NCI-H187 (cell line): ENCODE measurements around the gene ZNF583.

Source experiments
- DNase-seq, 2 experiments: peaks; one replicate each; lab custom pipeline; 2025; lab: John Stamatoyannopoulos, UW

The ZNF583 gene

DNA sequence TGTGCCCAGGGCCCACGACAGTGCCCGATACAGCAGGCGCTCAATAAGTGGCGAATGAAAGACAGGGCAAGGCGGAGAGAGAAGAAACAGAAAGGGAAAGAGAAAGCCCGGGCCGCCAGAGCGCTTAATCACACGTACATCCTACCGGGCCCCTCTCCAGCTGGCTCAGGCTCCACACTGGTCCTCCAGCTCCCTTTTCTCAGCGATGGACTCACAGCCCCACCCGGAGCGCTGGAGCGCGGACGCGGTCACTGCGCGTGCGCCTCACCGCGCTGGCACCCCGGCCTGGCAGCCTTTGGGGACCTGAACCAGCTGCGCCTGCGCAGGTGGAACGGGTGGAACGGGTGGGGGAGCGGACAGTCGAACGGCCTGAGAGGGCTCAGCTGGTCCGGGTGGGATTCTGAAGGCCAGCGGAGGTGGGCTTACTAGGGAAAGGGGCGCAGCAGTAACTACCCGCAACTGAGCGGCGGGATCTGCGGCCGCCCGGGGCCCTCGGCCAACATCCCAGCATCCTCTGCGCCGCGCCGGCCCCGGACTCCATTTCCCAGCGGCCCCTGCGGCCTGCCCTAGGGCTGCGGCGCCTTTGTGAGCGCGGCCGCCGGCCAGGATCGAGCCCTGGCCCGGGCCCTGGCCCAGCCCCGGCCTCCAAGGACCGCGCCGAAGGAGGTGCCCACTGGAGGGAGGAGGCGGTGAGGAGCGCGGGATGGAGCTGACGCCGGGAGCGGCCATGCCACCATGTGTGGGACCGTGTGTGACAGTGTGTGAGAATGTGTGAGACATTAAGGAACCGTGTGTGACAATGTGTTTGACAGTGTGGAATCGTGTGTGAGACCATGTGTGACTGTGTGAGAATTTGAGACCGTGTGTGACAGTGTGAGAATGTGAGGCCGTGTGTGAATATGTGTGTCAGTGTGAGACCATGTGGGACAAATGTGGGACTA is at the start of gene ZNF583:
Gene ZNF583 (plus strand): TSS at position 569 of the 941 bp plus-strand sequence. CDS start 2,783 bp downstream, outside the sequence.
- DNase-seq: peak; percentile 75 to 89

DNA sequence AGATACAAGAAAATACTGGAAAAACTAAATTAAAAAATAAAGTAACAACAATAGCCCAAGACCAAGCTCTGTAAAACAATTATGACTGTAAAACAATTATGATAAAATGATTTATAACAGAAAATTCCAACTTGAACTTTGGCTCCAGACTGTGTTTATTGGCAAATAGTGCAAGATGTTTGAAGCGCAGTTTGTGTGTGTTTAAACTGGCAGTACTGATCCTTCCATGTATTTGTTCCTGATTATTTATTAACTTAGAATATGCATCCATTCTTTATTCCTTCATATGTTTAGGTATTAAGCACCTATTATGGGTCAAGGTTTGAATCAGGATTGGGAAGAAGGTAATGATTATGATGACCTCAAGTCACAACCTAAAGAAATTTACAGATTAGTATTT is 48.6 kb upstream of the ZNF583 start:
- DNase-seq: no peak

DNA sequence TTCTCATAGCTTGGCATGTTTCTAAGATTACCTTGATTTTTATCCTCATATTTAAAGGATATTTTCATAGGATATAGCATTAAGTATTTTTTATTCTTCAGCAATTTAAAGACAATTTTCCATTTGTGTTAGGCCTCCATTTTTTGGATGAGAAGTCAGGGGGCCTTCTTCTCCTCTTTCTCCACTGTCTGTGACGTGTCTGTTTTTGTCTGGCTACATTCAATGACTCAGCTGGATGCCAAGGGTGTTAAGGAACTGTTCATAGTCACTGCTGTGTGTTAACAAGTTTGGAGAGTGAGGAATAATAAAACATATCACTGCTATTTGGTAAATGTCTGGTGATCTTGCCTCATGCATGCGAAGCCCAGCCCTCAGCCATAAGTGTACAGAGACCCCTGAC is 47.2 kb upstream of the ZNF583 start:
- no peak for DNase-seq

DNA sequence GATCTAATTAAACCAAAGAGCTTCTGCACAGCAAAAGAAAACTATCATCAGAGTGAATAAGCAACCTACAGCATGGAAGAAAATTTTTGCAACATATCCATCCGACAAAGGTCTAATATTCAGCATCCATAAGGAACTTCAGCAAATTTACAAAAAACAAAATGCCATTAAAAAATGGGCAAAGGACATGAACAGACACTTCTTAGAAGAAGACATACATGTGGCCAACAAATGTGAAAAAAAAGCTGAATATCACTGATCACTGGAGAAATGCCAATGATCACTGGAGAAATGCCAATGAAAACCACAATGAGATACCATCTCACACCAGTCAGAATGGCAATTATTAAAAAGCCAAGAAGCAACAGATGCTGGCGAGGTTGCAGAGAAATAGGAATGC is 43.3 kb upstream of the ZNF583 start:
- DNase-seq: no peak

DNA sequence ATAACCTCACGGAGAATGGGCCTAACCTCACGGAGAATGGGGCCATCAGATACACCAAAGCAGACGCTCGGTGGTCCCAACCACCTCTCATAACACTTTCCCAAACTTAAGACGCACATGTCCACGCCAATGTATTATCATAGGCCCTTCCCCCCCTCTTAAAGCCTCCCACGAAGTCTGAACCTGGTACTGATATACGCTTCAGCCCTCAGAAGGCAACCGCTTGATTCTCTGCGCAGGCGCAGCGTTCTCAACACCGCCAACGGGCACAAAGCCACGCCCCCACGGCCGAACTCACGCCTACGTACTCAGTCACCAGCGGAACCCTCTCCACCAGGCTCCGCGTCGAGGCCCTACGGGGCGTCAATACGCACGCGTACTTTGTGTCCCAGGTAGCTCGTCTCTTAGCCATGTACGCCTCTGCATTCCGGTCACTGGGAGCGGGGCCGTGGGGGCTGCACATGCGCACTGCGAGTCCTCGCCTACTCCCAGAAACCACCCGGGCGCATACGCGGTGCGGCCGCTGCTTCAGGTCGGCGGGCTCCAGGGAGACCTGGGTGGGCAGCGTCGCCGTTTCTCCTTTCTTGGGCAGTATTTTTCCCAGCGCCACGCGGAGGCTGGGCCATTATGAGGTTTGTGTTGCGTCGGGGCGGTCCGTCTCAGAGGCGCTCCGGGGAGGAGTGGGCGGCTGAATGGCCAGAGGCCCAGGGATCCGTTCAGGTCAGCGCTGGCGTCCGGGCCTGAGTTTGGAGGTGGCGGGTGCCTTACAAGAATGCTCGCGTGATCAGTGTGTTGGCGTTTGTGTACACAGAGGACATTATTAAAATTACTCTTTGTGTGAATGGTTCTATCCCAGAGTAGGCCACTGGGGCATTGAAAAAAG is 36.1 kb upstream of the ZNF583 start:
- DNase-seq: peak; percentile 86 to 93

DNA sequence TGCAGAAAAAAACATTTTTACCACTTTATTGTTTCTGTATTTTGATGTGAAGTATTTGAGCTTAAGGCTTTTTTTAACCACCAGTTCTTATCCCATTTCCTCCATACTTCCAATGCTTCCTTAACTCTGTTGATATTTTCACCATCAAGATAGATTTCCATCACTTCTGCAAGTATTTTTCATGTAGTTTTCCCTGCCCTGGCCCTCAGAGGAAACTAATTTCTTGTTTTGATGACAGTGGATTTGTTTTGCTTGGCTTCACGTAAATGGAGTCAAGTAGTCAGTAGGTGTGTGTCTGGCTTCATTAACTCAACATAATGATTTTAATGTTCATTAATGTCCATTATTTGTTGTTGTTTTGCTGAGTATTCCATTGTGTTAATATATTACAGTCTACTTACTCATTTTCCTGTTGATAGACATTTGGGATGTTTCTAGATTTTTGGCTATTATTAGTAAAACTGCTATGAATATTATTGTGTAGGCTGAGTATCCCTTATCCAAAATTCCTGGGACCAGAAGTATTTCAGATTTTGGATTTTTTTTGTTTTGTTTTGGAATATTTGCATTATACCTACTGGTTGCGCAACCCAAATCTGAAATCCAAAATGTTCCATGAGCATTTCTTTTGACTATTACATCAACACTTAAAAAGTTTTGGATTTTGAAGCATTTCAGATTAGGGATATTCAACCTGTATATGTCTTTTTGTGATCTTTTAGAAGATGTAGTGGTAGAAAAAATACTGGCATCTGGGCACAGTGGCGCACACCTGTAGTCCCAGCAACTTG is 34.1 kb upstream of the ZNF583 start:
- DNase-seq: no peak

DNA sequence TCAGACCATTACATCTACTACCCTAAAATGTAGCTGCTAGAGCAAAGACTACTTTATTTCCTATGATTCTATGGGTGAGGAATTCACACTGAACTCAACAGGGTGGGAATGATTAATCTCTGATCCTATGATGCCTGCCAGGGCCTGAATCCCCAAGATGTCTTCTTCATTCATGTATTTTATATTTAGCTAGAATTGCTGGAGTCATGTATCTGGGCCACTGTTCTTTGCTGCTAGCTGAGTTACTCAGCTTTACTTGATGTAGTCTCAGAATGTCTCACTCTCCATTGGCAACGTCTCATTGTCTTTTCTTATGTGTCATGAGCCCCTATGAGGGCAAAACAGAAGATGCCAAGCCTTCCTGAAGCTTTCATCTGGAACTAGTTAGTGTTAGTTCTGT is 31.9 kb upstream of the ZNF583 start:
- DNase-seq: no peak

DNA sequence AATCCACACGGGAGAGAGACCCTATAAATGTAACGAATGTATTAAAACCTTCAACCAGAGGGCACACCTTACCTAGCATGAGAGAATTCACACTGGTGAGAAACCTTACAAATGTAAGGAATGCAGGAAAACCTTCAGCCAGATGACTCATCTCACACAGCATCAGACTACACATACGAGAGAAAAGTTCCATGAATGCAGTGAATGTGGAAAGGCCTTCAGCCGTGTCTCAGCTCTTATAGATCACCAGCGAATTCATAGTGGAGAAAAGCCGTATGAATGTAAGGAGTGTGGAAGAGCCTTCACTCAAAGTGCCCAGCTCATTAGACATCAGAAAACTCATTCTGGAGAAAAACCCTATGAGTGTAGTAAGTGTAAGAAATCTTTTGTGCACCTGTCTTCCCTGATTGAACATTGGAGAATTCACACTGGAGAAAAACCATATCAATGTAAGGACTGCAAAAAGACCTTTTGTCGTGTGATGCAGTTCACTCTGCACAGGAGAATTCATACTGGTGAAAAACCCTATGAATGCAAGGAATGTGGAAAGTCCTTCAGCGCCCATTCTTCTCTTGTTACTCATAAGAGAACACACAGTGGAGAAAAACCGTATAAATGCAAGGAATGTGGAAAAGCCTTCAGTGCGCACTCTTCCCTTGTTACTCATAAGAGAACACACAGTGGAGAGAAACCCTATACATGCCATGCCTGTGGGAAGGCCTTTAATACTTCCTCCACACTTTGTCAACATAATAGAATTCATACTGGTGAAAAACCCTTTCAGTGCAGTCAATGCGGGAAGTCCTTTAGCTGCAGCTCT is 26.8 kb upstream of the ZNF583 start:
- DNase-seq: no peak

DNA sequence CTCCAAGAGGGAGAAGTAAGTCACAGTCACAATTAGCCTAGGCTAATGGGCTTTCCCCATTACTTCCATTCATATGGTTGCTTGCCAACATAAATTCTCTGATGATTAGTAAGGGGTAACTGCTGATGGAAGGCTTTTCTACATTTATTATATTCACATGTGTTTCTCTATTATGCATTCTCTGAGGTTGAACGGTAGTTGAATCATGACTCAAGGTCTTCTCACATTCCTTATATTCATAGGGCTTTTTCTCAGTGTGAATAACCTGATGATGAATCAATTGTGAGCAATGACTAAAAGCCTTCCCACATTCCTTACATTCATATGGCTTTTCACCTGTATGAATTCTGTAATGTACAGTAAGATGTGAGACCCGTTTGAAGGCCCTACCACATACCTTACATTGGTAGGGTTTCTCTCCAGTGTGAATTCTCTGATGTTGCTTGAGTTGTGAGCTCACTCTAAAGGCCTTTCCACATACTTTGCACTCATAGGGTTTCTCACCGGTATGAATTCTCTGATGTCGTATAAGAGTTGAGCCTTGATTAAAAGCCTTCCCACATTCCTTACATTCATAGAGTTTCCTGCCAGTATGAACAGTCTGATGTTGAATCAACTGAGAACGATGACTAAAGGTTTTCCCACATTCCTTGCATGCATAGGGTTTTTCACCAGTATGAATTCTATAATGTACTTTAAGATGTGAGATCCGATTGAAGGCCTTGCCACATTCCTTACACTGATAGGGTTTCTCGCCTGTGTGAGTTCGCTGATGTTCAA is 20.1 kb upstream of the ZNF583 start:
- no peak for DNase-seq

DNA sequence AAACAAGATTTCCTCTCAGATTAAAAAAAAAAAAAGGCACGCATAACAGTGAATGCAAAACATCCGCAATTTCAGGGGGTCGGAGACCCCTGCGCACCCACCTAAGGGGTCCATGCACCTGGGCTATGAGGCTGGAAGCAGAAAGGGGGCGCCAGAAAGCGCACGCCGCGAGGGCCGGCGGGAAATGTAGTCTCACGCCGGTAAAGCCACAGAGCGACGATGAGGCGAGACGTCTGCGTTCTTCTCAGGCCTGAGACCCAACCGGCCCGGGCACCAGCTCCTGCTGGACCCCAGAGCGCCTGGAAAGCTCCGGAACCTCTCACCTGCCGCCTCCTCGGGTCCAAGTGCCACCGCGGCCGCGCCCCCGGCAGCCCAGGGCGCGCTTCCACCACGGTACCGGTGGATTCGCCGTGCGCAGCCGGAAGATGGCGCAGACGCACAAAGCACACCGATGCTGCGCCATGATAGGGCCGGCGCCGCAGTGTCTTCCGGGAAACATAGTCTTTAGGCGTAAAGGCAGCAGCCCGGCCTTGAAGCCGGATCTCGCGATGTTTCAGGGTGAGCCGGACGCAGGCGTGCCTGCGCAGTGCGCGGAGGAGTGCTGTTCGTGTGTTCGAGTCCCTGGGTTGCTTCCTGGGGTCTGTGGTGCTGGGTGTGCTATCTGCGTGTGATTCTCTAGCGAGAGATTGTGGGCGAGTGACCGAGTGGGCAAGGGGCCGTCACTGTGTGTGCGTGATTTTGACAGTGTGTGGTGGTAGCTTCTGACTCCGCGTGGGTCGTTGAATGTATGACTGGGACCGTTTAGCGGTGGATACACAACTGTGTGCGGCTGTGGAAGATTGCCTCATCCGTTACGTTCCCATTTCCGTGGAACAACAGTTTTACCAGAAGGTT is 10.8 kb upstream of the ZNF583 start, which contains the start of gene ZNF582:
Gene ZNF582 (minus strand): TSS at position 416 of the 894 bp plus-strand sequence. CDS start 1,782 bp downstream, outside the sequence.
- peak; percentile 71 to 78 for DNase-seq

DNA sequence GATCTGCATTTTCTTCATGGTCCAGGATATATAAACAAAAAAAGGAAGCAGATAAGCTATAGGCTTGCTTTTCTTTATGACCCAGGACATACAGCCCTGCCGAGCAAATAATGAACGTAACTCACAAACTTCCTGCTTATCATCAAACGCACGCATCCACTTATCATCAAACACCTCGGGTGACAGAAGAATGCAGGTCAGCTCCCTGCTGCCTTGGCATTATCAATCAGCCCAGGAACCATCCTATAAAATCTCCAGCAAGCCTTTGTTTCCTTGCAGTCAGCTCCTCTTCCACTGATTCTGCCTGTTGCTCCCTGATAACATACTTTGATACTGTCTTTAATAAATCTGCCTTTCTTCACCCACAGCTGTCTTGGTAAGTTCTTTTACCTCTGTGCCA is 5.3 kb upstream of the ZNF583 start:
- no peak for DNase-seq

DNA sequence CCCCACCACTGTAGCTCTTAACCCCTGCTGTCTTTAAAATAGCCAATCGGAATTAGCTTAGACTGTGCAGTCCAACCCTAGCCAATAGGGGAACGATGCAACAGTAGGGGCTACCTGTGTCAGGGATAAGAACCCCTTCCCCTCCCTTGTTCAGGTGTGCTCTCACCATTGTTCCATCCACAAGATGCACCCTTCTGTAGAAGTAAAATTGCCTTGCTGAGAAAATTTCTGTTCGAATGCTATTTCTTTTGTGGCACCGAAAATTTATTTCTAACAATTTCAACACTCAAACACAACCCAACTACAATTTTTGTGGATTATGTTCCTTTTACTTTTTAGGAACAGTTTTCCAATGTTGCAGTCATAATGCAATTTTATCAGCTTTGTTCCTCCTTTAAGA is 3.6 kb upstream of the ZNF583 start:
- no peak for DNase-seq

DNA sequence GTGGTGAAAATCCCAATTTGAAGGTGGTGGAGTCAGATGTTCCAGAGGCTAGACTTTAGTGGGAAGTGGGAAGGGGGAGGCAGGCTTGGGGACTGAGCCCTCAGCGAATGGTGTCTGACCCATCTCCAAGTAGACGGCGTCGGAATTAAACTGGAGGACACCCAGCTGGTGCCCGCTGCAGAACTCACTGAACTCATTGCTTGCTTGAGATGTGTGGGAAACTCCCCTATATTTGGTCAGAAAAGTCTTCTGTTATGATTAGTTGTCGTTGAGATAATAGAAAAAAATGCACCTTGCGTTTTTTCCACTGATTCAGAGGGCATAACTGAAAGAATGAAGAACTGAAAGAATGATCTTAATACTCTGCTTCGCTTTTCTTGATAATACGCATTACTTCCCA is 871 bp upstream of the ZNF583 start:
- no peak for DNase-seq

DNA sequence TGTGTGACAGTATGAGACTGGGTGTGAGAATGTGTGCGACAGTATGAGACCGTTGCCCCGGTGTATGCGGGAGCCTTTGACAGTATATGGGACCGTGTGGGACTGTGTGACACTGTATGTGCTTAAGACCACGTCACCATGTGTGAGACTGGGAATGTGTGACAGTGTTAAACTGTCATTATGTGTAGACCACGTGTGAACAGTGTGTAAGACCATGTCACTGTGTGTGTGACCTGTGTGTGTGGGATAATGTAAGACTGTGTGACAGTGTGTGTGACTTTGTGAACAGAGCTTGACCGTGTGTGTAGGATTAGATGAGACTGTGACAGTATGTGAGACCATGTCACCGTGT is 549 bp downstream of the ZNF583 start:
- no peak for DNase-seq

DNA sequence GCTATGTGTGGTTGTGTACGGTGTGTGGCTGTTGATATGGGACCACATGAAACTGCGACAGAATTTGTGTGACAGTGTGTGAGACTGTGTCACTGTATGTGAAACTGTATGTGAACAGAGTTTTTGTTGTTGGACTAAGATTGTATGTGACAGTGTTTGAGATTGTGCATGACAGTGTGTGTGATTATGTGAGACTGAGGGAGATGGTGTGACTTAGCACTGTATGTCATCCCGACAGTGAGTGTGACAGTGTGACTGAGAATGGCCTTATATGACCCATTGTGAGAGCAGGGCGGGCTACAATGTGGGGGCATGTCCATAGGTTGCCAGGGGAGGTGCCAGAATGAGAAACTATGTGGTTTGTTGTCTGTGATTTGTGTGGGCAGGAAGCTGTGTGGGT is 930 bp downstream of the ZNF583 start:
- DNase-seq: no peak

DNA sequence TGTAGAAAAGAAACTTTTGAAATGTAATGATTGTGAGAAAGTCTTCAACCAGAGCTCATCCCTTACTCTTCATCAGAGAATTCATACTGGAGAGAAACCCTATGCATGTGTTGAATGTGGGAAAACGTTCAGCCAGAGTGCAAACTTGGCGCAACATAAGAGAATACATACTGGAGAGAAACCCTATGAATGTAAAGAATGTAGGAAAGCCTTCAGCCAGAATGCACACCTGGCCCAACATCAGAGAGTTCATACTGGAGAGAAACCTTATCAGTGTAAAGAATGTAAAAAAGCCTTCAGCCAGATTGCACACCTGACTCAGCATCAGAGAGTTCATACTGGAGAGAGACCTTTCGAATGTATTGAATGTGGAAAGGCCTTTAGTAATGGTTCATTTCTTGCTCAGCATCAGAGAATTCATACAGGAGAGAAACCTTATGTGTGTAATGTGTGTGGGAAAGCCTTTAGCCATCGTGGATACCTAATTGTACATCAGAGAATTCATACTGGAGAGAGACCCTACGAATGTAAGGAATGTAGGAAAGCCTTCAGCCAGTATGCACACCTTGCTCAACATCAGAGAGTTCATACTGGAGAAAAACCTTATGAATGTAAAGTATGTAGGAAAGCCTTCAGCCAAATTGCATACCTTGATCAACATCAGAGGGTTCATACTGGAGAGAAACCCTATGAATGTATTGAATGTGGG is 19.3 kb downstream of the ZNF583 start:
- DNase-seq: no peak

DNA sequence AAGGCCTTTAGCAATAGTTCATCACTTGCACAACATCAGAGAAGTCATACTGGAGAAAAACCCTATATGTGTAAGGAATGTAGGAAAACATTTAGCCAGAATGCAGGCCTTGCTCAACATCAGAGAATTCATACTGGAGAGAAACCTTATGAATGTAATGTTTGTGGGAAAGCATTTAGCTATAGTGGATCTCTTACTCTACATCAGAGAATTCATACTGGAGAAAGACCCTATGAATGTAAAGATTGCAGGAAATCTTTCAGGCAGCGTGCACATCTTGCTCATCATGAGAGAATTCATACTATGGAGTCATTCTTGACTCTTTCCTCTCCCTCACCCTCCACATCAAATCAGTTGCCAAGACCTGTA is 19.8 kb downstream of the ZNF583 start:
- DNase-seq: no peak

DNA sequence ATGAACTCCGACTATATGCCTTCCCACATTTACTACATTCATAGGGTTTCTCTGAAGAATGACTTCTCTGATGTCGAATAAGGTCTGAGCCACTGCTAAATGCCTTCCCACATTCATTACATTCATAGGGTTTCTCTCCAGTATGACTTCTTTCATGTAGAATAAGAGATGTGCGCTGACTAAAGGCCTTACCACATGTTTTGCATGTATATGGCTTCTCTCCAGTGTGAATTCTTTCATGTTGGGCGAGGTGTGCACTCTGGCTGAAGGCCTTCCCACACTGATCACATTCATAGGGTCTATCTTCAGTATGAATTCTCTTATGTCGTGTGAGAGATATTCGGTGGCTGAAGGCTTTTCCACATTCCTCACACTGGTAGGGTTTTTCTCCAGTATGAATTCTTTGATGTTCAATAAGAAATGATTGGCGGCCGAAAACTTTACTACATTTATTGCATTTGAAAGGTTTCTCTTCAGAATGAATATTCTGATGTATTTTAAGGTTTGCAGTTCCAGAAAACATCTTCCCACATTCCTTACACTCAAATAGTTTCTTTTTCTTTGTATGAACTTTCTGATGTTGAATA is 37.2 kb downstream of the ZNF583 start:
- DNase-seq: no peak
